ENCODE results near the gene SMARCAL1. TPM values are rescaled to one million over a fixed set of nuclear protein-coding genes. Genes with fewer than 3 reads are reported as not detected.

The SMARCAL1 gene
- total RNA-seq = 10 to 100 TPM in 7 of 8 experiments, 1 to 10 TPM in 1; 9.5 to 19.0 (median 14.7) TPM

DNA sequence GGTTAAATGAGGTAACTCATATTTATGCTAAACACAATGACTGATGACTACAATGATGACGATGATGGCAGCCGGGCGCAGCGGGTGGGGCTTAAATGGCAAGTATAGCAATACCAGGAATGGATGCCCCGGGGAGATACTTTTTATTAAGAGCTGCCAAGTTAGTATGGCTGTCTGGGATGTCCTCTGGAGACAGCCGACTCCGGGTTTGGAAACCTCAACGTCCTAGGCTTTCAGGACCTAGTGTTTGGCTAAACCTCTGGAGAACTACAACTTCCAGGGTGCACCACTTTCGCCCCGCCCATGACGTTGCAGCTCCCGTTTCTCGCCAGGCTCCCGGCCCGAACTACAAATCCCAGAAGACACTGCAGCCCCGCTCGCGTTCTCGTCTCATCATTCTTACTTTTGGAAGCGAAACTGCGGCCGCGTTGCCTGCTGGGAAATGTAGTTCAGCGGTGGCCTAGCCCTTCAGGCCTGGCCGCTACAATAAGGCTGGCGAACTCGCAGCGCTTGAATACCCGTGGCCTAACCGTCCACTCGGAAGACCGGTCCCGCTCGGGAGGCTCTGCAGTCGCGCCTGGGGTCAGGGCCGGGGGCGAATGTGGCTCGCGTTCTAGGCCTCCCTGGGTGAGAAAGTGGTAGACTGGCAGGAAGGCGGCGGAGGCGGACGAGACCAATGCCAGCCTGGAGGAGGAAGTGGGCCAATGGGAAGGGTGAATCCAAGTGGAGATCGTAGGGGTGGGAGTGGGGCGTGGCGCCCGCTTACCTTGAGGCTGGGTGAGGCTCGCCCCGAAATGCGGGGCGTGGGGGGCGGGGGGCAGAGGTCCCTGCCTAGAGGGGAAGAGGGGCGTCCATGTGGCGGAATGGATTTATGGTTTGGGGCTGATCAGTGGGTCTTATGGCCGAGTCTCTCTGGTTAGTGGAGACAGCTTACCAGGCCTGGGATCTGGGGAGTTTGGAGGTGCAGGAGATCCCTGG lies at the start of gene SMARCAL1:
Gene SMARCAL1, plus strand, starts transcription at position 463 of the 978 bp plus-strand sequence. CDS start 2,221 bp downstream, outside the sequence.
- in situ Hi-C loops (cut with MboI; ENCODE audit: low pct_unique_long_range_greater_than_20kb in 2 of 9, low sequenced_read_pairs in 9 of 9, unreplicated experiment in 9 of 9) = no loop called here
- Histone ChIP-seq H3K27ac (peak within 1 kb of the TSS; percentile 94 to 98), H3K4me1 (replicated peaks in 1 of 2) (peaks cover 0 to 5% of the 10 kb centered on the region in 2 donors), H3K4me3 (peak within 1 kb of the TSS; percentile 65 to 100 (median 93))
- ATAC-seq (replicated peaks in 6 of 8) = peak; percentile 88 to 94 (median 92)
- WGBS, 10 experiments = 0 to 96% (median 19%) methylated on average over 2 to 19 of the region's 56 CpGs; no CpG with 5 or more reads in 2 of the 10 experiments

- H3K4me1 ChIP-seq (replicated peaks in 1 of 2) = no peaks in the 10 kb centered on the region
- H3K4me3 ChIP-seq = no peak overlapping the region
- H3K27ac ChIP-seq = no peak overlapping the region
- WGBS, 10 experiments = 10 to 100% (median 67%) methylated on average over 1 to 2 of the region's 2 CpGs; no CpG with 5 or more reads in 4 of the 10 experiments
- ATAC-seq (replicated peaks in 6 of 8) = peak in 1 of 8 experiments; percentile 27
- in situ Hi-C loops (cut with MboI; ENCODE audit: low pct_unique_long_range_greater_than_20kb in 2 of 9, low sequenced_read_pairs in 9 of 9, unreplicated experiment in 9 of 9) = no loop called here
These were observed 49.6 kb upstream of the SMARCAL1 start for GRCh38 chr2:216362730-216363129.

DNA sequence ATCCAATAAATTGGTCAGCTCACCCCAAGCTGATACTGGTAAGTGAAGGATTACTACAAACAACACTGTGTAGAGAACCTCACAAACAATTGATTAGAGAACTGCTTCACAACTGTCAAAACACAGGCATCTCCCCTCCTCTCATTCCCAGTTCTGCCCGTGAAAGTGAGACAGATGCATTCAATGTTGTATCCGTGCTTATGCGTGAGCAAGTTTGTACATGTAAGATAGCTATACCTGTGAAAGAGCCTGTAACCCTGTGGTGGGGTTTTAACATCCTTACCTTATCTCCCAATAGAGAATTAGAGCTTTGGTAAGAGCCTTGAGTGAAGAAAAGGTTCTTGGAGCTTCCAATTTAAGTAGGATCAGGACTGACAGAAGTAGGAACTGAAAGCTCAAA lies 49.1 kb upstream of the SMARCAL1 start:
- WGBS, 10 experiments = 83 to 89% (median 85%) methylated on average over 1 to 3 of the region's 3 CpGs; no CpG with 5 or more reads in 6 of the 10 experiments
- no peak for ATAC-seq (replicated peaks in 6 of 8)

DNA sequence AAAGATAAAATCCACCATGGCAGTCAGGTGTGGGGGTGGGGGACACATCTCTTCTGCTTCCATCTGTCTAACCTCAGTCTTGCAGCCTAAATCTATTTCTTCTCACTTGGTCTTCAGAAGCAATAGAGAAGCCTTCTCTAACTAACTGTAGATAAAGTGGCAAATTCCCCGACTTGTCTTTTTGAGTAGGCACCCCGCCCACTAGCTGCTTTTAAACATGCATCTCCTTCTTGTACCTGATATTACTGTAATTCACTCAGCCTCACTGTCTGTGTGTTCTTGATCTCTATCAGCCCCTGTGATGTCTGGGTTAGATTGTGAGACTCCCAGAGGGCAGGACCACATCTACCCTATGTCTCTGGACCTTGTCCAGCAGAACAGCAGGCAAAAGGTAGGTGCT lies 46.8 kb upstream of the SMARCAL1 start:
- H3K4me3 ChIP-seq = no peak overlapping the region
- 90 to 100% (median 94%) methylated on average over 1 to 2 of the region's 2 CpGs; no CpG with 5 or more reads in 5 of the 10 experiments for WGBS, 10 experiments
- in situ Hi-C loops (cut with MboI; ENCODE audit: low pct_unique_long_range_greater_than_20kb in 2 of 9, low sequenced_read_pairs in 9 of 9, unreplicated experiment in 9 of 9) = no loop called here
- no peak overlapping the region for H3K27ac ChIP-seq
- no peak for ATAC-seq (replicated peaks in 6 of 8)
- no peaks in the 10 kb centered on the region for H3K4me1 ChIP-seq (replicated peaks in 1 of 2)

More for the DNA sequence above, 49.1 kb upstream of the SMARCAL1 start:
- in situ Hi-C loops (cut with MboI; ENCODE audit: low pct_unique_long_range_greater_than_20kb in 2 of 9, low sequenced_read_pairs in 9 of 9, unreplicated experiment in 9 of 9) = no loop called here
- no peak overlapping the region for H3K27ac ChIP-seq
- H3K4me1 ChIP-seq (replicated peaks in 1 of 2) = no peaks in the 10 kb centered on the region
- H3K4me3 ChIP-seq = no peak overlapping the region

GRCh38 chr2:216366777-216367471 lies 45.4 kb upstream of the SMARCAL1 start:
- no peak for ATAC-seq (replicated peaks in 6 of 8)
- in situ Hi-C loops (cut with MboI; ENCODE audit: low pct_unique_long_range_greater_than_20kb in 2 of 9, low sequenced_read_pairs in 9 of 9, unreplicated experiment in 9 of 9) = no loop called here
- no peak overlapping the region for H3K27ac ChIP-seq
- 39 to 100% (median 54%) methylated on average over 1 to 5 of the region's 5 CpGs; no CpG with 5 or more reads in 1 of the 10 experiments for WGBS, 10 experiments
- H3K4me3 ChIP-seq = peak overlapping the region in 2 of 5 donors; percentile 14 to 15
- H3K4me1 ChIP-seq (replicated peaks in 1 of 2) = peaks cover 0 to 3% of the 10 kb centered on the region in 2 donors

DNA sequence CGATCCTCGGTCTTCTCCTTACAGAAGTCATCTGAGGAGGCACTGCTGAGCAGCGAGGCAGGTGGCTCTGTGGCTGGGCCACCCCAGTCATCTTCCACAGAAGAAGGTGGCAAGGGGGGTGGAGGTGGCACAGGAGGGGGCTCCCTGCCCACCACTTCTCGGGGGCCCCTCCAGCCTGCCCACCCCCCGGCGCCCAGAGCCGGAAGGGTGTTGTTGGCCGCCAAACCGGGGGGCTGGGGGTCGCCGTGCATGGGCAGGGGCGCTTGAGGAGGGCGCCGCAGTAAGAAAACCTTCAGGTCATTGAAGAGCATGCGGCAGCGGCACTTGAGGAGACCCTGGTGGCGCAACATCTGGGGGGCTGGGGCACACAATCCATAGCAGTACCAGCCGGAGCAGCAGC lies 42.5 kb upstream of the SMARCAL1 start:
- H3K4me1 ChIP-seq (replicated peaks in 1 of 2) = peaks cover 3 to 6% of the 10 kb centered on the region in 2 donors
- WGBS, 10 experiments = 93% methylated on average over 2 of the region's 18 CpGs; no CpG with 5 or more reads in 9 of the 10 experiments
- no peak overlapping the region for H3K27ac ChIP-seq
- in situ Hi-C loops (cut with MboI; ENCODE audit: low pct_unique_long_range_greater_than_20kb in 2 of 9, low sequenced_read_pairs in 9 of 9, unreplicated experiment in 9 of 9) = no loop called here
- no peak for ATAC-seq (replicated peaks in 6 of 8)
- no peak overlapping the region for H3K4me3 ChIP-seq

GRCh38 chr2:216370961-216371712 lies 41.1 kb upstream of the SMARCAL1 start:
- peak in 7 of 8 experiments; percentile 7 to 67 (median 53) for ATAC-seq (replicated peaks in 6 of 8)
- in situ Hi-C loops (cut with MboI; ENCODE audit: low pct_unique_long_range_greater_than_20kb in 2 of 9, low sequenced_read_pairs in 9 of 9, unreplicated experiment in 9 of 9) = no loop called here
- no peak overlapping the region for H3K27ac ChIP-seq

DNA sequence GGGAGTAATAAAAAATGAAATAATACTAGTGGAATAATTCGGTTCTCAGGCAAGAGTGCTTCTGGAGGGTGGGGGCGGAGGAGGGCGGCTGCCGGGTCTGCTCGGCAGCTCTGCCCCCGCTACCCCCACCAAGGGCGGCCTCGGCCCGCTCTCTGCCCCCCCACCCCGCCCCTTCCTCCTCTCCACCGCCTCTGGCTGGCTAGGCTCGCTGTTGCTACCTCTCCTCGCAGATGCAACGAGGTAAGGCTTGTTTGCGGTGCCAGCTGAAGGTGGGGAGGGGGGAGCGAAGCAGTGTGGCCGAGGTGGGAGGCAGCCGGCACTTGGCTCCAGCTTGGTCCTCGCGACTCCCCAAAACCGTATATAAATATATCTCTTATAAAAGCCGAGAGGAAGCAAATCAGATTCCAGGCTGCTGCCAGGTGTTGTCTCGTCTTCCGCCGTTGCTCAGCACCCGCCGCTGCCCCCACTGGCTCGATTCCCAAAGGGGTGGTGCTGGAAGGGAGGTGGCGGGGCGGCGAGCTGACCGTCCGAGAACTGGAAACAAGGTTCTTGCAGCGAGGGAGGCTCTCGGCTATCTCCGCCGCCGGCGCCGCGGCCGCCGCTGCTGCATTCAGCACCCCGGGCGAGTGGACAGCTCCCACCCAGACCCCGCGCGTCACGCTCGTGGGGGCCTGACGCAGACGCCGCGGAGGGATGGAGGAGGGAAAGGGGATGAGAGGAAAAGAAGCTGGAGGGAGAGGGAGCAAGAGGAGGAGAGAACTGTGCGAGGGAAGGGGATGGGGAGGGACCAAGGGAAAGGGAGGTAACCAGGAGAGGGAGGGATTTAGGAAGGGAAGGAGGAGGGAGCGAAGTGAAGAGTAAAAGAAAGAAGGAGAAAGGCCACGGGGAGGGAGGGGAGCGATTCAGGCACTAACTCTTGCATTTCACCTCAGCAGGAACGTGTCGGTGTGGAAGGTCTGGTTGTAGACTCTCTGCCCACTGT lies 40.3 kb upstream of the SMARCAL1 start, which contains the start of gene MARCHF4:
Gene MARCHF4, minus strand, starts transcription at position 763 of the 982 bp plus-strand sequence. CDS start 2,223 bp downstream, outside the sequence.
- no peak within 1 kb of the TSS for H3K27ac ChIP-seq
- in situ Hi-C loops (cut with MboI; ENCODE audit: low pct_unique_long_range_greater_than_20kb in 2 of 9, low sequenced_read_pairs in 9 of 9, unreplicated experiment in 9 of 9) = no loop called here
- H3K4me3 ChIP-seq = peak within 1 kb of the TSS; percentile 38 to 58 (median 52)
- H3K4me1 ChIP-seq (replicated peaks in 1 of 2) = peaks cover 3 to 6% of the 10 kb centered on the region in 2 donors
- peak; percentile 79 to 97 (median 82) for ATAC-seq (replicated peaks in 6 of 8)
- 0 to 10% (median 0%) methylated on average over 1 to 26 of the region's 60 CpGs; no CpG with 5 or more reads in 3 of the 10 experiments for WGBS, 10 experiments

More at GRCh38 chr2:216370961-216371712, 41.1 kb upstream of the SMARCAL1 start:
- WGBS, 10 experiments = 0% methylated on average over 1 to 2 of the region's 53 CpGs; no CpG with 5 or more reads in 4 of the 10 experiments
- Histone ChIP-seq H3K4me3 (peak overlapping the region; percentile 38 to 58 (median 52)), H3K4me1 (replicated peaks in 1 of 2) (peaks cover 3 to 6% of the 10 kb centered on the region in 2 donors)

DNA sequence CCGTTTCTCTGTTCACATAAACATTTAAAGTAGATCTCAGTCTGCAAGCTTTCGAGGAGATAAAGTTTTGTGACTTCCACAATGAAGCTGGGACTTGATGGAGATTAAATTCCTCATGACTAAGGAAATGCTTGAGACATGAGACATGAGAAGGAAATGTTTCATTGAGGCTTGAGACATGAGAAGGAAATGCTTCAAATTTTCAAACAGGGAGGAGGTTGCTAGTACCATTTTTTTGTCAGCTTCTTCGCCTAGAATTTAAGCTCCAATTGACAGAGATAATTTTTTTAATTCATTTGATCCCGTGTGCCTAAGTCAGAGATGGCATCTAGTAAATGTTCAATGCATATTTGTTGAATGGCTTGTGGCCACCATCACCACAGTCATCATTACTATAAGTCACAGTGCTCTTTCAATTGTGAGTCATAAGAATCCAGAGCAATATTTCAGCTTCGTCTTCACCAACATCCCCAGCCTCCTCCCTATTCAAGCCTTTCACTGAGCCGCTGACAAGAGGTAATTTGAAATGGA lies 39.5 kb upstream of the SMARCAL1 start:
- Histone ChIP-seq H3K4me1 (replicated peaks in 1 of 2) (peaks cover 3 to 6% of the 10 kb centered on the region in 2 donors), H3K4me3 (peak overlapping the region; percentile 38 to 58 (median 52)), H3K27ac (no peak overlapping the region)
- peak in 2 of 8 experiments; percentile 13 to 27 for ATAC-seq (replicated peaks in 6 of 8)
- 0 to 28% (median 15%) methylated on average over 2 to 6 of the region's 6 CpGs; no CpG with 5 or more reads in 1 of the 10 experiments for WGBS, 10 experiments
- in situ Hi-C loops (cut with MboI; ENCODE audit: low pct_unique_long_range_greater_than_20kb in 2 of 9, low sequenced_read_pairs in 9 of 9, unreplicated experiment in 9 of 9) = no loop called here

DNA sequence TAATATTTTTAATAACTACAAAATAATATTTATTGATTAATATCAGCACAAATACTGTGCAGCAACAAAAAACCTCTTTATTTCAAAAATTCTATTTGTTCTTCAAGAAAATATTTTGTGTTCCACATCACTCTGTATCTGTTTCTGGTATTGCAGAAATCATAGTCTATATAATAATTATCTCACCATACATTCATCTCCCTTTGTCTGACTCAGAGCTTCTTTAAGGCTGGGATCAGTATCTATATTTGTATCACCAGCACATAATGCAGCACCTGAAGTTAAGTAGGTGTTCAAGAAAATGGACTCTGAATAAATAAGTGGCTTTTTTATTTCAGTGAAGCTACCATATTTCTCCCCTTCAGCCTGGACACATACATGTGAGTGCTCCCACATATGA lies 38.4 kb upstream of the SMARCAL1 start:
- Histone ChIP-seq H3K27ac (no peak overlapping the region), H3K4me1 (replicated peaks in 1 of 2) (peaks cover 3 to 6% of the 10 kb centered on the region in 2 donors), H3K4me3 (no peak overlapping the region)
- ATAC-seq (replicated peaks in 6 of 8) = no peak
- in situ Hi-C loops (cut with MboI; ENCODE audit: low pct_unique_long_range_greater_than_20kb in 2 of 9, low sequenced_read_pairs in 9 of 9, unreplicated experiment in 9 of 9) = no loop called here

GRCh38 chr2:216375286-216375685 lies 37.0 kb upstream of the SMARCAL1 start:
- ATAC-seq (replicated peaks in 6 of 8) = no peak
- 0 to 100% (median 70%) methylated on average over 1 of the region's 1 CpG; no CpG with 5 or more reads in 3 of the 10 experiments for WGBS, 10 experiments

More at GRCh38 chr2:216375286-216375685, 37.0 kb upstream of the SMARCAL1 start:
- peaks cover 3 to 6% of the 10 kb centered on the region in 2 donors for H3K4me1 ChIP-seq (replicated peaks in 1 of 2)
- H3K4me3 ChIP-seq = no peak overlapping the region
- H3K27ac ChIP-seq = no peak overlapping the region
- in situ Hi-C loops (cut with MboI; ENCODE audit: low pct_unique_long_range_greater_than_20kb in 2 of 9, low sequenced_read_pairs in 9 of 9, unreplicated experiment in 9 of 9) = no loop called here

Measured in motor neuron (in vitro differentiated cells).